Measurements from ENCODE around the gene SCN3B.

The SCN3B gene

GRCh38 chr11:123590296-123590912 is 64.0 kb downstream of the SCN3B start:
- DNase-seq = no peak
- H3K27ac Mint-ChIP-seq = no peak overlapping the region
- peaks cover 31% of the 10 kb centered on the region for H3K4me1 Mint-ChIP-seq
- no peak overlapping the region for H3K4me3 Mint-ChIP-seq
- no peak for TF ChIP-seq CTCF (IDR thresholded peaks at IDR 0.05)
- H3K9me3 Mint-ChIP-seq = peaks cover 11% of the 10 kb centered on the region
- H3K36me3 Mint-ChIP-seq (ENCODE audit: low read depth) = peaks cover 32% of the 10 kb centered on the region
- H3K27me3 Mint-ChIP-seq (ENCODE audit: low read depth, poor library complexity) = no peaks in the 10 kb centered on the region

GRCh38 chr11:123588864-123589262 is 65.6 kb downstream of the SCN3B start:
- H3K4me3 Mint-ChIP-seq = no peak overlapping the region

GRCh38 chr11:123588117-123588863 is 66.1 kb downstream of the SCN3B start:
- no peak for DNase-seq
- no peak overlapping the region for H3K27ac Mint-ChIP-seq
- H3K4me3 Mint-ChIP-seq = no peak overlapping the region
- H3K36me3 Mint-ChIP-seq (ENCODE audit: low read depth) = peaks cover 19% of the 10 kb centered on the region
- H3K9me3 Mint-ChIP-seq = peaks cover 5% of the 10 kb centered on the region
- peaks cover 36% of the 10 kb centered on the region for H3K4me1 Mint-ChIP-seq
- no peak for TF ChIP-seq CTCF (IDR thresholded peaks at IDR 0.05)
- peaks cover 3% of the 10 kb centered on the region for H3K27me3 Mint-ChIP-seq (ENCODE audit: low read depth, poor library complexity)

More at GRCh38 chr11:123588864-123589262, 65.6 kb downstream of the SCN3B start:
- no peak for DNase-seq
- H3K36me3 Mint-ChIP-seq (ENCODE audit: low read depth) = peaks cover 24% of the 10 kb centered on the region
- H3K9me3 Mint-ChIP-seq = peaks cover 11% of the 10 kb centered on the region
- TF ChIP-seq CTCF (IDR thresholded peaks at IDR 0.05) = no peak
- H3K27me3 Mint-ChIP-seq (ENCODE audit: low read depth, poor library complexity) = no peaks in the 10 kb centered on the region
- peaks cover 40% of the 10 kb centered on the region for H3K4me1 Mint-ChIP-seq
- H3K27ac Mint-ChIP-seq = no peak overlapping the region

- H3K27me3 Mint-ChIP-seq (ENCODE audit: low read depth, poor library complexity) = peaks cover 3% of the 10 kb centered on the region
- H3K4me1 Mint-ChIP-seq = peaks cover 39% of the 10 kb centered on the region
- H3K4me3 Mint-ChIP-seq = no peak overlapping the region
- no peak overlapping the region for H3K27ac Mint-ChIP-seq
- no peak for DNase-seq
- peaks cover 19% of the 10 kb centered on the region for H3K36me3 Mint-ChIP-seq (ENCODE audit: low read depth)
- peaks cover 4% of the 10 kb centered on the region for H3K9me3 Mint-ChIP-seq
- no peak for TF ChIP-seq CTCF (IDR thresholded peaks at IDR 0.05)
Observed at GRCh38 chr11:123587559-123587958, 66.9 kb downstream of the SCN3B start.

- Mint-ChIP-seq H3K9me3 (no peaks in the 10 kb centered on the region), H3K36me3 (ENCODE audit: low read depth) (peaks cover 14% of the 10 kb centered on the region), H3K4me3 (no peak overlapping the region), H3K27ac (no peak overlapping the region), H3K4me1 (peaks cover 39% of the 10 kb centered on the region), H3K27me3 (ENCODE audit: low read depth, poor library complexity) (peaks cover 3% of the 10 kb centered on the region)
- no peak for TF ChIP-seq CTCF (IDR thresholded peaks at IDR 0.05)
- DNase-seq = no peak
Observed at GRCh38 chr11:123587044-123587443, 67.4 kb downstream of the SCN3B start.

All from nephron progenitor cell (in vitro differentiated cells).